SJCRH30 (cell line): ENCODE data around the gene VEGFC. TPM values are rescaled to one million over a fixed set of nuclear protein-coding genes. Genes with fewer than 3 reads are reported as not detected.

Experiments used
- DNase-seq, 2 experiments: peaks; one replicate each; pipeline ENCODE4 v3.0.0-alpha.2; 2015 to 2020
- H3K27ac ChIP-seq: fragments of 250-450 bp; sonication (Bioruptor Pico); 2 replicates; pipeline ENCODE4 v1.5.1; 2020; ENCODE audit warnings: mild to moderate bottlenecking, moderate library complexity
- H3K27me3 ChIP-seq: fragments of 250-450 bp; sonication (Bioruptor Pico); 2 replicates; pipeline ENCODE4 v1.5.1; 2020; ENCODE audit warnings: mild to moderate bottlenecking, moderate library complexity
- H3K36me3 ChIP-seq: fragments of 250-450 bp; sonication (Bioruptor Pico); 2 replicates; pipeline ENCODE4 v1.5.1; 2020; ENCODE audit warnings: mild to moderate bottlenecking, moderate library complexity
- H3K4me1 ChIP-seq: fragments of 250-450 bp; sonication (Bioruptor Pico); 2 replicates; pipeline ENCODE4 v1.5.1; 2020; ENCODE audit warnings: mild to moderate bottlenecking, moderate library complexity
- H3K4me3 ChIP-seq: fragments of 250-450 bp; sonication (Bioruptor Pico); 2 replicates; pipeline ENCODE4 v1.5.1; 2020; ENCODE audit warnings: mild to moderate bottlenecking, moderate library complexity
- H3K9me3 ChIP-seq: fragments of 250-450 bp; sonication (Bioruptor Pico); replicated peaks from 2 replicates; pipeline ENCODE4 v1.5.1; 2020; ENCODE audit warnings: mild to moderate bottlenecking, moderate library complexity
- total RNA-seq: library from RNA; depleted of rRNA; stranded (reverse); fragments of >200 nt; shearing (Covaris generic); gene quantifications from 2 replicates; pipeline ENCODE4 v1.2.3, GENCODE V29; 2014

VEGFC gene
- total RNA-seq, 1 experiment from 2014 or later = 5.6 TPM

DNA sequence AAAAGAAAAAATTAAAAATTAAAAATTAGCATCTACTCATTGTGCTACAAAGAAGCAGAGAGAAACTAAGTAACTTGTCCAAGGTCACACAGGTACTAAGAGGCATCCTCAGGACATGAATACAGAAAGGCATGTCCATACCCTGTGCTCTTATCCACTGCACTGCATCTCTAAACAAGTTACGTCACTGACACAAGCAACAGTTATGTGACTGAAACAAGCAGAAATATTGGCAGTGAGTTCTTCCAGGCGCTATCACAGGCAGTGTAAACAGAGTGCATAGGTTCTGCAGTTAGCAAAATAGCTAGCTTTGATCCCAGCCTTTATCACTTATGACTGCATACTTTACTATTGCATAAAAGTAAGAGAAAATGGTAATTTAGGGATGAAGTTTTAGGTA, 7.9 kb downstream of the VEGFC start:
- no peak overlapping the region for H3K4me3 ChIP-seq
- no peaks in the 10 kb centered on the region for H3K27me3 ChIP-seq
- H3K27ac ChIP-seq = no peak overlapping the region
- no peaks in the 10 kb centered on the region for H3K9me3 ChIP-seq
- peaks cover 5% of the 10 kb centered on the region; the same call in 1 of the 2 replicates for H3K4me1 ChIP-seq
- no peaks in the 10 kb centered on the region for H3K36me3 ChIP-seq
- no peak for DNase-seq

DNA sequence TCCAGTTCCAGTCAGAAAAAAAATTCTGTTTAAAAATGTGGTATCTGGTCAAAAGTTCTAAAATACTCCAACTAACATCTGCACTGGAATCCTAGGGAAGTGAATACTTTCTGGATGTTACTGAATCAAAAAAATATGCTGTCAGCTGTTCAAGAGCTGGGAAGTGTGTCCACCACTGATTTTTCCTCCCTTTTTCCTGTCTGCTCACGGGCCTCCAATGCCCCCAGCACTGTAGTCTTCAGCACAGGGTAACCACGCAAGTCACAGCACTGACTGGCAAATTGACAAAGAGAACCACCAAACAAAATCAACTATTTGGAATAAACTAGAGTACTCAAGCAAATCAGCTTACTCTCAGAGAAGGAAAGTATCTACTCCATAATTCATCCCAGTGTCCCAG, 9.9 kb downstream of the VEGFC start:
- Histone ChIP-seq H3K4me1 (peaks cover 5% of the 10 kb centered on the region; the same call in 1 of the 2 replicates), H3K36me3 (no peaks in the 10 kb centered on the region), H3K9me3 (no peaks in the 10 kb centered on the region), H3K27ac (no peak overlapping the region), H3K27me3 (no peaks in the 10 kb centered on the region), H3K4me3 (no peak overlapping the region)
- peak in 1 of 2 experiments; percentile 16 for DNase-seq

DNA sequence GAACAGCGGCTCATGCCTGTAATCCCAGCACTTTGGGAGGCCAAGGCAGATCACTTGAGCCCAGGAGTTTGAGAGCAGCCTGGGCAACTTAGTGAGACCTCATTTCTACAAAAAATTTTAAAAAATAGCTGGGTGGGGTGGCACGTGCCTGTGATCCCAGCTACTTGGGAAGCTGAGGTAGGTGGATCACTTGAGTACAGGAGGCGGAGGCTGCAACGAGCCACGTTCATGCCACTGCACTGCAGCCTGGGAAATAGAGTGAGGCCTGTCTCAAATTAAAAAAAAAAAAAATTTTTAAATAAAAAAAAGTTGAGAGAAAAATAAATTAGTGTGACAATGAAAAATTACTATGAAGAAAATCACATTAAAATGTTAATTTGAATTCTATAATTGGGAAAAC, 10.5 kb downstream of the VEGFC start:
- DNase-seq = no peak
- no peak overlapping the region for H3K27ac ChIP-seq

DNA sequence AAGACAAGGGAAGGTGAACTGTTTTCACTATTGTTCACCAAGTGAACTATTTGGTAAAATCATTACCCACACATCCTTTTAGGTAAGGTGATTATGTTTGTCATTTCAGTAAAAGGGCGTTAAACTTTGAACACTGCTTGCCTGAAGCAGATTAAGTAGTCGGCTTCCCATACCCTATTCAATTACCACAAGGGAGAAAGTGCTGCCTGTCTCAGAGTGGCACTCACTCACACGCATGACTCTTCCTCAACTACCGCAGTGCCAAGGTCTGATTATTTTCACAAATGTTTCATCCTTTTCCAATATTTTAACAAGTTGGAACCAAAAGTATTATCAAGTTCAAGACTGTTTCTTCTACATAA, 11.0 kb downstream of the VEGFC start:
- no peak overlapping the region for H3K4me3 ChIP-seq
- no peaks in the 10 kb centered on the region for H3K36me3 ChIP-seq
- H3K4me1 ChIP-seq = peaks cover 5% of the 10 kb centered on the region; the same call in 1 of the 2 replicates
- DNase-seq = no peak
- no peaks in the 10 kb centered on the region for H3K27me3 ChIP-seq
- no peaks in the 10 kb centered on the region for H3K9me3 ChIP-seq
- H3K27ac ChIP-seq = no peak overlapping the region

More for the DNA sequence above, 10.5 kb downstream of the VEGFC start:
- H3K9me3 ChIP-seq = no peaks in the 10 kb centered on the region
- no peaks in the 10 kb centered on the region for H3K36me3 ChIP-seq
- no peaks in the 10 kb centered on the region for H3K27me3 ChIP-seq
- H3K4me3 ChIP-seq = no peak overlapping the region
- peaks cover 5% of the 10 kb centered on the region; the same call in 1 of the 2 replicates for H3K4me1 ChIP-seq

DNA sequence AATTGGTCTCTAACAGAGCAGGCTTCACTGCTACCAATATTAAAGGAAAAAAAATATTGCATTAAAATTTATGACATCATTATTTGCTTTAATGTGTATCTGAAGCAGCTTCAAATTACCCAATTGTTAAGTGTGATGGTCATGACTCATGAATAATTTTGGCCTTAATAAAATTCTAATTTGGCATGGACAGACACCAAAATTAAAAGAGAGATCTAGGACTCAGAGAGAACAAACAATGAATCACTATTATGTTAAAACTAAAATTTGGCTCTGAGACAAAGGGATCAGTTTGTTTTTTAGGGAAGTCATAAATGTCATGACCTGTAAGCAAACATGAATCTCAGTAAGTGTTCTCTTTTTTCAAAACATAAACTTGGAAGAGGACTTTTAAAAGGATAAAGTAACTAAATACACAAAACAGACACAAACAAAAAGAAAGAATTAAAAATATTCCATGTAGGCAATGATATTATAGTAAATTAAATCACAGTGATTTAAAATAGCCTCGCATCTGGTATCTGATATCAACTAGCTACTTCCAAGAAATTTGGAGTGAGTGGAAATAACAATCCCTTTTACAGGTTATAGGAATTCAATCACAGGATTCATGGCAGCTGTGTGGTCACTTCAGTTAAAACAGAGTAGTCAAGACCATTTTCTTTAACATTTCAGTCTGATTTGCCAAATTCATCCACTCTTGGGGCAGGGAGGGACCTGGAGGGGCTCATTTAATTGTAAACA, 11.6 kb downstream of the VEGFC start:
- H3K27ac ChIP-seq = no peak overlapping the region

DNA sequence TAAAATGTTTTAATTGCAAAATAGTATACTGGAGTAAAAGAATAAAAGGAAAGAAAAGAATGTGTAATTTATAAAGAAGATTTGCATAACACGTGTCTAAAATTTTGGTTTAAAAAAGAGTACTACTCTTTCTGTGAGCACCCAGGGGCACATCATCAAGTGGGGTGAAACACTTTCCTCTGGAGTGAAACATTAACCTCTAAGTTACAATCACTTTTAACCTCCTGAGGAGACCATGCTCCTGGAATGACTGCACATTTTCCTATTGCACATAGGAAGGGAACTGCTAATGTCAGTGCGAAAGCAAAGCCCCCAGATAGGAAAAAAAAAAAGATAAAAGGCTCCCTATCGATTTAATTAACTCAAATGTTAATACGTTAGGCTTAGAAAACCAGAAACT, 13.3 kb downstream of the VEGFC start:
- peaks cover 16% of the 10 kb centered on the region for H3K4me1 ChIP-seq
- H3K4me3 ChIP-seq = no peak overlapping the region
- H3K36me3 ChIP-seq = no peaks in the 10 kb centered on the region
- no peak for DNase-seq
- no peak overlapping the region for H3K27ac ChIP-seq
- no peaks in the 10 kb centered on the region for H3K9me3 ChIP-seq
- no peaks in the 10 kb centered on the region for H3K27me3 ChIP-seq

More for the DNA sequence above, 11.6 kb downstream of the VEGFC start:
- H3K9me3 ChIP-seq = no peaks in the 10 kb centered on the region
- H3K36me3 ChIP-seq = no peaks in the 10 kb centered on the region
- H3K4me1 ChIP-seq = peaks cover 5% of the 10 kb centered on the region; the same call in 1 of the 2 replicates
- H3K4me3 ChIP-seq = no peak overlapping the region
- DNase-seq = no peak
- H3K27me3 ChIP-seq = no peaks in the 10 kb centered on the region

DNA sequence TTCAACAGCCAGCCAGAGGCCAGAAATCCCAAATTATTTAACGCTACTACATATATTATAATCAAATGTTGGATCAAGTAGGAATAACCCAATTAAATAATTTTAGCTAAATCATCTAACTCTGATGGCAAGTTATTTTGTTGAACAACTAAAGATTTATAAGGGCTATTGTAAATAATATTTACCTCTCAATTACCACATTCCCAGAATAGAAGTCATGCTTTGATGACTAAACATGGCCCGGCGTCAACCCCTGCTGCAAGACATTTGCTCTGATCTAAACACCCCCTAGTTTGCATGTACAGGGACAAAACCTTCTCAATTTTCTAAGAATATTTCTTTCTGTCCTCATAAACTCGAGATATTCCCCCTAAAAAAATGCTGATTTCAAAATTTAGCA, 14.2 kb downstream of the VEGFC start:
- no peak overlapping the region for H3K4me3 ChIP-seq
- no peak overlapping the region for H3K27ac ChIP-seq
- H3K27me3 ChIP-seq = no peaks in the 10 kb centered on the region
- peaks cover 16% of the 10 kb centered on the region for H3K4me1 ChIP-seq
- H3K9me3 ChIP-seq = no peaks in the 10 kb centered on the region
- H3K36me3 ChIP-seq = no peaks in the 10 kb centered on the region
- DNase-seq = no peak

DNA sequence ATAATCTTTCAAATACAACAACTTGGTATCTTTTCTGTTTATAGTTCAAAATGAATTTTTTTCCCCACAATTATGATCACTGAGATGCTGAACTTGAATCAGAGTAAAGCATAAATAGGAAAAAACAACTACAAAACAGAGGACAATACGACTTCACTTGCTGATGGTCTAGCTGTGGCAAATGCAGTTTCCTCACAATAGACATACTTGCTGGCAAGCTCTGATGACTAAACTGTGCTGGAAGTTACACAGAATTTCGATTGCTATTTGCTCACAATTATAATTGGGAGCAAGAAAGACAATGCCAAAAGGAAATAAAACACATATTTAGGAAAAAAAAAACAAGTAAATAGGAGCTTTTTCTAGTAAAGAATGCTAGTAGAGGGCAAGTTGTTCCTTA, 14.7 kb downstream of the VEGFC start:
- no peak for DNase-seq
- peaks cover 16% of the 10 kb centered on the region for H3K4me1 ChIP-seq
- no peak overlapping the region for H3K27ac ChIP-seq
- H3K4me3 ChIP-seq = no peak overlapping the region
- H3K36me3 ChIP-seq = no peaks in the 10 kb centered on the region
- no peaks in the 10 kb centered on the region for H3K9me3 ChIP-seq
- H3K27me3 ChIP-seq = no peaks in the 10 kb centered on the region

DNA sequence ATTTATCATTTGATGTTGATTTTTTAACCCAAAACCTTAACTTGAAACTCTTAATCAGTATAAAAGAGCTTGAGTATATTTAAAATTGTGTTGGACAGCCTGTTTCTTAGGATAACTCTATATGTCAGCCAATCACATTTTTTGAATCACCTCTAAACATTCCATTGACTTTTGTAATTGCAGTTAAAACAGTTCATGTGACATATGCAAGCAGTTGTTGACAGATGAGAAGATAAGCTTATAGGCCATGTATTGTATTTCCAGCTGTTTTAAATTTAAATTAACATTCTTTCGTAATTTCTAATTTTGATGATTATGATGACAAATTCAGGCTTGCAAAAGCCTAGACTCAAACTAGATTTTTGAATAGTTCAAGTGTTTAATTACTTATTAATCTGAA, 17.4 kb downstream of the VEGFC start:
- H3K4me1 ChIP-seq = peaks cover 11% of the 10 kb centered on the region
- no peak overlapping the region for H3K4me3 ChIP-seq
- no peaks in the 10 kb centered on the region for H3K9me3 ChIP-seq
- no peaks in the 10 kb centered on the region for H3K27me3 ChIP-seq
- H3K27ac ChIP-seq = peak overlapping the region; percentile 16; the same call in 1 of the 2 replicates
- no peaks in the 10 kb centered on the region for H3K36me3 ChIP-seq
- DNase-seq = no peak

DNA sequence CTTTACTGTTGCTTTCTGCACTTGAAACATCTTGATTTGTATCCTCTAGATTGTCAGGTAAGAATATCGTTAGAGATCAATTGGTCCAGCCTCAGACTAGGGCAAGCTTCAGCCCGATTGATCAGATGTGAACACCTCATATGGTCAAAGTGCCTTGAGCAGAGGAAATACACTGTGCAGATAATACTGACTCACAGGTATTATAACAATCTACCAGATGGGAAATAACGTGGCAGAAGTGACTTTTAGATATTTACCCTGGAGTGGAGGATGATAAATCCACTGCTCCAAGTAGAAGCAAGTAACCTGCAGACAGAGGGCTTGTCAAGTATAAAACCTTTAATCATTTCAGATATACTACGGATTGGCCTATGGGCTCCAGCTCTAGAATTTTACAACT, 17.9 kb downstream of the VEGFC start:
- Histone ChIP-seq H3K27me3 (no peaks in the 10 kb centered on the region), H3K4me3 (no peak overlapping the region), H3K27ac (no peak overlapping the region), H3K4me1 (peaks cover 11% of the 10 kb centered on the region), H3K9me3 (no peaks in the 10 kb centered on the region), H3K36me3 (no peaks in the 10 kb centered on the region)
- no peak for DNase-seq

DNA sequence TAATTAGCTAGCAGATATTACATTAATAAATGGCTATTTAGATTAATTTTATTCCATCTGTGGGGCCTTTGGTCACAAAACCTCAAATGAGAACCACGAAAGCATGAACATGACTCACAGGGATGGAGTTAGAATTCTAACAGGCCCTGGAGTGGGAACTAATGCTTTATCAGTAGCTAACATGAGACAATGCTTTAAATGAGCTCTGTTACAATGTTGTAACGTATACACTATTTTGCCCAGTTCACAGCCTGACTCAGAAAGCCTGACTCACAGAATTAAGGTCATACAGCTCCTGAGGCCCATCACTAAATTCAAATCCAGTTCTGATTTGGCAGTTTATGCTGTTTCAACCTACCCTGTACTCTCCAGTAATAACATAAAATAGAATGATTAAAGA, 23.2 kb downstream of the VEGFC start:
- Histone ChIP-seq H3K27ac (no peak overlapping the region), H3K9me3 (no peaks in the 10 kb centered on the region), H3K4me1 (no peaks in the 10 kb centered on the region), H3K36me3 (no peaks in the 10 kb centered on the region), H3K27me3 (no peaks in the 10 kb centered on the region), H3K4me3 (no peak overlapping the region)
- no peak for DNase-seq

DNA sequence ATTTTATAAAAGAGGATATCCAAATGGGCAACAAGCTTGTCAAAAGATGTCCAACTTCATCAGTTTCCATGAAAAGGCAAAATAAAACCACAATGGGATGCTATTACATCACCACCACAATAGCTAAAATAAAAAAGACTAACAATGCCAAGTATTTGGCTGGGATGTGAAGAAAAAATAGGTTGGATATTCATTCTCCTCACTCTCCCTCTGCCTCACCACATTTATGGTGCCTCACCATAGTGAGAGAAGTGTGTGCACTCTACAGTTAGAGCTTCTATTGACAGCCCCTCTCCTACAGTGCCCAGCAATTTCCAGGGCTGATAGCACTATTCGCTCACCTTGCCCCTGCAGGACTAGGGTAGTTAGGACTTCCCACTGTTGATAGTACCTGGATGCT, 25.5 kb downstream of the VEGFC start:
- DNase-seq = no peak
- Histone ChIP-seq H3K9me3 (no peaks in the 10 kb centered on the region), H3K4me3 (no peak overlapping the region), H3K4me1 (peaks cover 3% of the 10 kb centered on the region; the same call in 1 of the 2 replicates), H3K27me3 (no peaks in the 10 kb centered on the region), H3K36me3 (no peaks in the 10 kb centered on the region), H3K27ac (no peak overlapping the region)

DNA sequence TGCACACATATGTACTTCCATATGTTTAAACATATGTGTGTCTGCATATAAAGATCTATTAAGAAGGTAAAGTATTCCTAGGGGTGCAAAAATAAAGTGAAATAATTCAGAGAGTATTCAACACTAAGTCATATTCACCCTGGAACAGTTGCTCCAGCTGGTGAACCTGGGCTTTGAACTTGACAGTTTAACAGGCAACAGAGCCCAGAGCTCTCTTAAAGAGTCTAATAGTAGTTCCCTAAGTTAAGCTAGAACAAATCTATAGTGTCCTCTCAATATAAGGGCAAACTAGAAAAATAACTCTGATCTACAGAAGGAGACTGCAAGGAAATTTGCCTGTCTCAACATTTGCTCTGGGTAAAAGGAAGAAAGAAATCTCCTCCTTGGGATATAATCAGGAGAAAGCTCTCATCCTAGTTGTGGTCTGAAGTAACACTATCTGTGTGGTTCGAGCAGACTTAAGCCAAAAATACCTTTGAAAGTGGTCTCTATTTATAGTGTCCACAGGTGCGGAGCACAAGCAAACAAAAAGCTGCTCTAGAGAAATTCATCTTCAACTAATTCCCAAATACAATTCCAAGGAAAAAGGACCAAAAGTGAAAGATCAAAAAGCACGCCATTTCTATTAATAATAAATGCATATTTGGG, 29.9 kb downstream of the VEGFC start:
- peaks cover 3% of the 10 kb centered on the region; the same call in 1 of the 2 replicates for H3K4me1 ChIP-seq
- DNase-seq = peak in 1 of 2 experiments; percentile 28
- H3K4me3 ChIP-seq = no peak overlapping the region
- no peaks in the 10 kb centered on the region for H3K9me3 ChIP-seq
- H3K36me3 ChIP-seq = no peaks in the 10 kb centered on the region
- H3K27ac ChIP-seq = no peak overlapping the region
- no peaks in the 10 kb centered on the region for H3K27me3 ChIP-seq

DNA sequence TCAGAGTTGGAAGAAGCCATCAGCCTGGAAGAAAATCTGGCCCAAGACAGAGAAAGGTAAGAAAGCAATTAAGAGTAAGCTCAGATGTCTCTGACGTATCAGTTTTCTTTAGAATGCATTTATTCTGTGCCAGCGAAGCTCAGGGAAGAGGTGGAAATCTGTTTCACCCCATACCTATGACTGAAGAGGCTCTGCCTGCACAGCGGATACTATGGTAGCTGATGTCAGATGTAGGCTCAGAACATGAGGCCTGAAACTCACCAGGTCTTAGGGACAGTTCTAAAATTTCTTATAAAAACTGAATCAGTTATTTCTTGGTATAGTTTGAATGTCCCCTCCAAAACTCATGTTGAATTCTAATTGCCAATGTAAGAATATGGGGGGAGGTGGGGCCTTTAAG, 30.9 kb downstream of the VEGFC start:
- H3K4me3 ChIP-seq = no peak overlapping the region
- H3K36me3 ChIP-seq = no peaks in the 10 kb centered on the region
- peaks cover 3% of the 10 kb centered on the region; the same call in 1 of the 2 replicates for H3K4me1 ChIP-seq
- H3K27me3 ChIP-seq = no peaks in the 10 kb centered on the region
- no peaks in the 10 kb centered on the region for H3K9me3 ChIP-seq
- no peak for DNase-seq
- H3K27ac ChIP-seq = no peak overlapping the region

DNA sequence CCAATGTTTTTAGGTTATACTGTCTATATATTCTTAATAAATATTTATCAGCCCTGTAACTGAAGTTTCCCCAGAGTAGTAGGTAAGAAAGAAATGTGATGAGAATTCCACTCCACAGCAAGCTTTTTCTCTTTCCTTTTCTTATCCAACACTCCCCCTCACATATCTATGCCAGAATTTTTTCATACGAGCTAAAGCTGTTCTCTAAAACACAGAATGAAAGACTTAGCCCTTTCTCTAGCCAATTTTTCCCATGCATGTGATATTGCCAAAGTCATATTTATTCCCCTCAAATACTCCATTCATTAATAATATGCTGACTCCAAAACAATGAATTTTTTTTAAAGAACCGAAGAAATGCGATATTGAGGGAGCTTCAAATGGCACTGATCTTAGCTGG, 32.3 kb downstream of the VEGFC start:
- Histone ChIP-seq H3K27me3 (no peaks in the 10 kb centered on the region), H3K4me3 (no peak overlapping the region), H3K9me3 (no peaks in the 10 kb centered on the region), H3K27ac (no peak overlapping the region), H3K4me1 (peaks cover 7% of the 10 kb centered on the region; the same call in 1 of the 2 replicates), H3K36me3 (no peaks in the 10 kb centered on the region)
- DNase-seq = no peak
